Activated CD4-positive, alpha-beta T cell treated with anti-CD3 and anti-CD28 coated beads for 24 hours (primary cell): ENCODE measurements around the gene CSGALNACT2.

Experiments
- DNase-seq, 2 donors: peaks; one replicate each; pipeline ENCODE4 v3.0.0-alpha.2; 2020; ENCODE audit warnings: low read depth in 2 of 2

The CSGALNACT2 gene

GRCh38 chr10:43229208-43230061 is 91.2 kb downstream of the CSGALNACT2 start:
- DNase-seq: no peak

GRCh38 chr10:43230101-43230908 is 92.1 kb downstream of the CSGALNACT2 start:
- DNase-seq: no peak

- no peak for DNase-seq
Measured at GRCh38 chr10:43230909-43231522, 92.8 kb downstream of the CSGALNACT2 start.

GRCh38 chr10:43231523-43232078 is 93.4 kb downstream of the CSGALNACT2 start:
- no peak for DNase-seq

- DNase-seq: no peak
Measured at GRCh38 chr10:43233601-43234430, 95.6 kb downstream of the CSGALNACT2 start.

GRCh38 chr10:43234471-43235041 is 96.3 kb downstream of the CSGALNACT2 start:
- DNase-seq: no peak
